Stimulated activated CD8-positive, alpha-beta memory T cell treated with anti-CD3 and anti-CD28 coated beads, Interleukin-12 subunit alpha, Interleukin-12 subunit beta, amount 100 ng/mL, for 1 hour (primary cell): ENCODE data around the gene TBC1D9B.

Experiments used
- DNase-seq: peaks from one replicate; pipeline ENCODE4 v3.0.0-alpha.2; 2020; ENCODE audit warnings: low read depth

Gene TBC1D9B

GRCh38 chr5:179907556-179908324 is at the start of gene TBC1D9B:
TBC1D9B (minus strand) TSS chr5:179907897; CDS start chr5:179907821, 76 bp downstream.
- DNase-seq: peak; percentile 39

DNA sequence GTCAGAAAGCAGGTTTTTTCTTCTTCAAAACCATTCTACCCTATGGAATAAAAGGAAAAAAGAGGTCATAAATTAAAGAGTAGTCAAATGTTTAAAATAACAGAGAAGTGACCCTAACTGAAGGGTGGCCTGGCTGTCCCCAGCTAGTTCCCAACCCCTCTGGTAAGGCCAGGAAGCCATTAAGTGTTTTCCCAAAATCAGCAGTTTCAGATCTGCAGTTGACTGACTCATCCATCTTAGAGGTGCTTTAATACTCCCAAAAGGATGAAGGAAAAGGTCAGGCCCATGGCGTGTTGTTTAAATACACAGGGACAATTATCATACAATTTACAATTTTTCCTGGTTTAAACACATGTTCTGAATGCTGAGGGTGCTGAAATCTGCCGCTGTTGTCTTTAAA is 47.9 kb upstream of the TBC1D9B start:
- no peak for DNase-seq

- DNase-seq: no peak
These were observed 47.4 kb upstream of the TBC1D9B start for GRCh38 chr5:179955062-179955461.

- DNase-seq: no peak
These were observed 46.7 kb upstream of the TBC1D9B start for GRCh38 chr5:179954434-179954833.

GRCh38 chr5:179953987-179954386 is 46.3 kb upstream of the TBC1D9B start:
- no peak for DNase-seq

DNA sequence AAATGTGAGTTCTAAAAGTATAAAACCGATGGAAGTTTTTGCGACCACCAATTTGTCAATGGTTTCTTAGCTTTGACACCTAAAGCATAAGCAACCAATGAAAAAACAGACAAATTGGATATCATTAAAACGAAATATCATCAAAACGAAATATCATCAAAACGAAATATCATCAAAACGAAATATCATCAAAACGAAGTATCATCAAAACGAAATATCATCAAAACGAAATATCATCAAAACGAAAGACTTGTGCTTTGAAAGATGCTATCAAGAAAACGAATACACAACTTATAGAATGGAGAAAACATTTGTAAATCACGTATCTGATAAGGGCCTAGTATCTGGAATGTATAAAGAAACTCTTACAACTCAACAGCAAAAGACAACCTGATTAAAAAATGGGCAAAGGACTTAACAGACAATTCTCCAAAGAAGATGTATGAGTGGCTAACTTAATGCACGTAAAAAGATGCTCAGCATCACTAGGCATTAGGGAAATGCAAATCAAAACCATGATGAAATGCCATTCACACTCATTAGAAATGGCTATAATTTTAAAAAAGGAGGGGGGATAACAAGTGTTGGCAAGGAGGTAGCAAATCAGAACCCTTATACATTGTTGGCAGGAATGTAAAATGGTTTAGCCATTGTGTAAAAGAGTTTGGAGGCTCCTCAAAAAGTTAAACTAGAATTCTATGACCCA is 29.4 kb upstream of the TBC1D9B start:
- DNase-seq: no peak

DNA sequence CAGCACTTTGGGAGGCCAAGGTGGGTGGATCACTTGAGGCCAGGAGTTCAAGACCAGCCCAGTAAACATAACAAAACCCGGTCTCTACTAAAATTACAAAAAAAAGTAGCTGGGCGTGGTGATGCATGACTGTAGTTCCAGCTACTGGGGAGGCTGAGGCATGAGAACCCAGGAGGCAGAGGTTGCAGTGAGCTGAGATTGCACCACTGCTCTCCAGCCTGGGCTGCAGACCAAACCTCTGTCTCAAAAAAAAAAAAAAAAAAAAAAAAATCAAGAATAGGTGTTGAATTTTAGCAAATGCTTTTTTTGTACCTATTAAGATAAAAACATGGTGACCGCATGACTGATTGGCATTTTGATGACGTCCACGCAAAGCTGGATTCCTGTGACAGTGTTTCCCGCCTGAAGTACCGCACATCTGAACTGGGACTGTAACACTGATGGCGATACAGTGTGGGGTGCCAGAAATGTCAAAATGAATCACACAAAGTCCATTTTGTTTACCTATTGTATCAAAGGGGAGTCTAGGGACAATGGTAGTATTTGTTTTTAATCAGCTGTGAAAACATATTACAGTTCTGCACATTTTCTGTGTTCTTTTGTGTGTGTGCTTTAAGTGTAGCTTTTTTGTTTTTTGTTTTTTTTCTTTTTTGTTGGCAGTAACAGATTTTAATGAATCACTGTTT is 23.2 kb upstream of the TBC1D9B start:
- DNase-seq: no peak

- no peak for DNase-seq
These were observed 20.1 kb upstream of the TBC1D9B start for GRCh38 chr5:179927824-179928223.

DNA sequence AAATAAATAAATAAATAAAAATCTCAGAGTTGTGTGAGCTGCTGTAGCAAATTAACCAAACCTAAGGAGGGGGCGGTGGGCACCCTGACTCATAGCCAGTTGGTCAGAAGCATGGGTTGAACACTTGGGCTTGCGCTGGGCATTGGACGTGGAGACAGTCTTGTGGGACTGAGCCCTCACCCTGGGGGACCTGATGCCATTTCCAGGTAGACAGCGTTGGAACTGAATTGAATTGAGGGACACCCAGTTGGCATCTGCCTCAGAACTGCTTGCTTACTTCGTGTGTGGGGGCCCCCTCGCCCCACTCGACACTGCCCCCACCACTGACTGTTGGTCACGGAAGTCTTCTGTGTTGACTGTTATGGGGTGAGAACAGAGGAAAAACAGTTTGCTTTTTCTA is 19.0 kb upstream of the TBC1D9B start:
- no peak for DNase-seq

- DNase-seq: no peak
These were observed 15.7 kb upstream of the TBC1D9B start for GRCh38 chr5:179923436-179923835.

DNA sequence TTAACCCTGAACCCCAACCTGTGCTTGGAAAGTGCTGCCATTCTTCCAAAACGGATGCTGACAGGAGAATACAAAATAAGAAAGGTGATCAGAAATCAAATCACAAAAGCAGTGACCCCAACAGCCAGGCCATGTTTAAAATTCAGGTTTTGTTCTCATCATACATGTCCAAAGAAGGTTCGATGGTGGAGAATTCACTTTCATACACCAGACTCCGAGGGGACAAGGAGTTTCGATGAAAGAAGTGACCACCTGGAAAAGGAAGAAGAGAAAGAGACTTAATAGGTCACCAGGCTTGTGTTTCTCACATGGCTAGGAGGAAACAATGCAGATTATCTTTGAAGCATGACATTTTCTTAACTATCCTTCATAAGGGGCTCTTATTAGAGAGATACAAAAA is 12.5 kb upstream of the TBC1D9B start:
- DNase-seq: no peak

DNA sequence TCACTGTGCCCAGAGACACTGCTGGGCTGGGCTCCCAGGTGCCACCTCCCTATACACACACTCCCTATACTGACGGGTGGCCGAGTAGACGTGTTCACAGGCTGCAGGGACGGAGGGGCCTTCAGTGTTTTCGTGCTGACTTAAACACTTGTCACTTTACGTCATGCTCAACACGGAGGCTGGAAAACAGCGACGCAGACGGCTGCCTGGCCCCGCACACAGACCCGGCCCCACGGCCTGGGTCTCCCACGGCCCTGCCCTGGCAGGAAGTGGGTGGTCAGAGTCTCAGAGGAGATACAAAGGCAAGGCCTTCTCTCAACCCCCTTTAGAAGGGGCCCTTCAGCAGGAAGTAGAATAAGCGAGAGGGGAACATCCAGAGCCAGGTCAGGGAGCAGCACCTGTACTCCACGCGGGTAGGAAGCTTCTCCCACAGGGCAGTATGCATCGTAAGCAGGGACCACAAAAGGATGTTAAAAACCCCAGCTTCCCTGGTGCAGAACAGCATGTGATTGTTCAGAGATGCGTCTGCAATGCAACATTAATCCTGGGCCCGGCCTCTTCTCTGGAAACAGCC is 11.9 kb upstream of the TBC1D9B start:
- no peak for DNase-seq

GRCh38 chr5:179918742-179919486 is 11.2 kb upstream of the TBC1D9B start:
- DNase-seq: no peak

DNA sequence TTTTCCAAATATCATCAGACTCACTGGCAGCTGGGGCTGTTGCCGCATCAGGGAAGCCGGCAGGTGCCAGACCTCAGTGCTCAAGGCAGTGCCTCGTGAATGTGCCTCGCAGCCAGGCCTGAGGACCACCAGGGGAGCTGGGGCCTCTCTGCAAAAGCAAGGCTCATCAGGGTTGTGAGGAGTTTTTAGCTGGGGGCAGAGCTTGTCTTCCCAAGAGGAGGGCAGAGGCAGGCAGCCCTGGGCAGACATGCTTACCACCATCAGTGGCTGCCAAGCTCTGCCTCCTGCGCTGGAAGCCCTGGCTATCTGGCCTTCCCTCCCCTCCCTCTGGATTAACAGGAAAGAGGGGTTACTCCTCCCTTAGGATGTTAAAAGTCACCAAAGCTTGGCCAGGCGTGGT is 8.8 kb upstream of the TBC1D9B start:
- no peak for DNase-seq

- DNase-seq: no peak
These were observed 7.8 kb upstream of the TBC1D9B start for GRCh38 chr5:179915406-179915935.

DNA sequence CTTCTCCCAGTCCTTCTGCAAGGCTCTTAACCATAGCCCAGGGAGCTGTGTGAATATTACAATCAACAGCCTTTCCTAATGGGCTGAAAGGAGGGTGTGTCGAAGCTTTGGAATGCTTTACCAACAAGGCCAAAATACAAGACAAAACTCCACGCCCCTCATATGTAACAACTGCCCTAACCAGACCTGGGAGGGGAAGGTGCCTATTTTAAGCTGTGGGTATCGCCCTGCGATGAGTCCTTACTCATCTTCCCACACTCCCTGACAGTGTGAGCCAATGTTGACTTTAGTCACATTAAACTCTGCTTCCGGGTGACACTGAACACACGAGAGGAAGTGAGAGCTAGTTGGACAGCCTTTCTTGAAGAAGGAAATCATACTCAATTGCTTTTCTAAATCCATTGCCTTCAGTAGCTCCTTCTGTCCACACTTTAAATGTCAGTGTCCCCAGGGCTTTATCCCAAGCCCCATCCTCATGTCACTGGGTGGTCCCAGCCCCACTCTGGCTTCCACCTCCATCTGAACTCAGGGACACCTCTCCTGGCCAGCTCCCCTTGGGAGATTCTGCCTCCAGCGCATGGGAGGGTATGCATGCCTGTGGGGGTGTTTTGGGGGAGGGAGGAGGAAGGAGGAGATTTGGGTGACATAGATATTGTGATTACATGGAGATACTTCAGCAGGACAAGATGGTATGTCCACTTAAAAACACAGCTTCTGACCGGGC is 6.5 kb upstream of the TBC1D9B start:
- DNase-seq: no peak

GRCh38 chr5:179913461-179913860 is 5.8 kb upstream of the TBC1D9B start:
- DNase-seq: no peak

DNA sequence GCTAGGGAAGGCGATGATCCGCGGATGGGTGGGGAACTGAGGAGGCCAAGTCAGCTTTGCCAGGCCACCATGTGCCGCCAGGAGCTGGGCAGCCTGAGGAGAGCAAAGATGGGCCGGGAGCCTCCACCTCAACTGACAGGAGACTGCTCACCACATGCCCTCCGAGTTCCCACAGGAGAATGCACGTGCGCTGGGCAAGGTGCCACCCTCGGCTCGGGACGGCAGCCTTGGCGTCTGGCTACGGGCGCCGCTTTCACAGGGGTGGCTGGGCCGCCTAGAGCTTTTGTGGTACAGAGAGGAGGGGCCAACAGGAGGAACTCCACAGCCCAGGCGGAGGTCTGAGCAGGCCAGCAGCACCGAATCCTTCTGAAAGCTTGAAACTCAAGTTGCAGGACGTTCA is 5.3 kb upstream of the TBC1D9B start:
- no peak for DNase-seq

DNA sequence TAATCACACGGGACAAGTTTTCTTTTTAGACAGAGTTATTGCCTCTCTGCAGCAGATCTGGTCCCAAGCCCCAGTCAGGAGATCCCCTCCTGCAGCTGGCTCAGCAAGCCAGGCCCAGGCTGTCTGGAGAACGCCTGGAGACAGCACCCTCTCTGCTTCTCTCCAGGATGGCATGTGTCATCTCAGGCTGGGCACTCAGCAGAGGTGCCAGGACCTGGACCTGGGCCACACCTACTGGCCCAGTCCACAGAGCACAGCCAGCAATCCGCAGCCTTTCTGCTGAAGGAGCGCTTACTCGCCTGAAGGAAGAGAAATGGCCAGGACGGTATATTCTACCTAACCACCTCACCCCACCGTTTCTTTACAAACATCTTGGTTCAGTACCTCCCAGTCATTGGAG is 4.7 kb upstream of the TBC1D9B start:
- no peak for DNase-seq

DNA sequence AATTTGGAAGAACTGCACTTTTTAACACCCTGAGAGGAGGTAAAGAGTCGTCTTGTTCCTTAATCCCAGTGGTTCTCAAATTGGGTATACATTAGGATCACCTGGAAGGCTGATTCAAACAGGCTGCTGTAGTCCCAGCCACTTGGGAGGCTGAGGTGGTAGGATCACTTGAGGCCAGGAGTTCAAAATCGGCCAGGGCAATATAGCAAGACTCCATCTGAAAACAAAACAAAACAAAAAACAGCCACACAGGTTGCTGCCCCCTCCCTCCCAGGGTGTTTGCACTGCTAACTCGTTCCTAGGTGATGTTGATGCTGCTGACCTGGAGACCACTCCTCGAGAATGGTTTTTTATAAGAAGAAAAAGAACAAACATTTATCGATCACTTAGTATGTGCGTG is 1.5 kb upstream of the TBC1D9B start:
- DNase-seq: no peak

GRCh38 chr5:179908528-179908927 is 831 bp upstream of the TBC1D9B start:
- DNase-seq: no peak
